Right renal pelvis (tissue), 4 donors: Measurements from ENCODE around the gene EML1. TPM values are rescaled to one million over a fixed set of nuclear protein-coding genes. Genes with fewer than 3 reads are reported as not detected.

ENCODE experiments used
- DNase-seq, 4 donors: peaks; one replicate each; pipeline ENCODE4 v3.0.0-alpha.2; 2013; ENCODE audit warnings: low read depth in 4 of 4, low spot score in 3 of 4, missing footprints in 1 of 4
- polyA plus RNA-seq, 4 donors: library from polyadenylated mRNA; unstranded; fragments of 120-200 nt; gene quantifications; one replicate each; pipeline ENCODE4 v1.2.1, GENCODE V29; 2013; ENCODE audit not compliant: insufficient read length in 4 of 4

The EML1 gene
- polyA plus RNA-seq, 4 donors = 38.0 to 42.1 (median 39.4) TPM

DNA sequence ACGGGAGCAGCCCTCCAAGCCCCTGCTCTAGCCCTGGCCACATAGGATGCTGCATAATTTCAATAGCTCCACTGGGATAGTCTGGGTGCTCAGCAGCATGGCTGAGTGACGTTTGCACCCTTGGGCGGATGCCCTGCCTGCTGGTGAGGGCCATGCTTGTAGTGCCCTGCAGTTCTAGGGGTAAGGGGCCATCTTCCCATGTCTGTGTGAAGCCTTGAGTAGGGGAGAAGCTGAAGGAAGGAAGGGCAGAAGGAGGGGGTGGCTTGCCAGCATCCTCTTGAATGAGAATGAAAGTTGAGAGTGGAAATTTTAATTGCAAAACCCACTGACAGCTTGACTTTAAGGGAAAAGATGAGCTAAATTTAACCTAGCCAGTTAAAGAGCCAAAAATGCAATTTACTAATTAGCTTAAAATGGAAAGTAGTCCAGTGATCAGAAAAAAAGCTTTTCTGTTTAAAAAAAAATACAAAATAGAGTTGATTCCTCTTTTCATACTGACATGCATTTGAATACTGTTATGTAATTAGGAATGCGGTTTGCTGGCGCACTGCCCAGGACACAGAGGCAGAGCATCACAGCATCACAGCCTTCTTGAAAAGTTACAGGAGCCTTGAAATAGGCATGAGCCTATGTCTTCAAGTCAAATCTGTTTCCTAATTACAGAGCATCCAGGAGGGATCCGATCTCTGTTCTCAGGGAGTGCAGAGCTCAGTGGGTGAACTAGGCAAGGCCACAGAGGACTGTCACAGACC lies 18.5 kb upstream of the EML1 start:
- no peak for DNase-seq

DNA sequence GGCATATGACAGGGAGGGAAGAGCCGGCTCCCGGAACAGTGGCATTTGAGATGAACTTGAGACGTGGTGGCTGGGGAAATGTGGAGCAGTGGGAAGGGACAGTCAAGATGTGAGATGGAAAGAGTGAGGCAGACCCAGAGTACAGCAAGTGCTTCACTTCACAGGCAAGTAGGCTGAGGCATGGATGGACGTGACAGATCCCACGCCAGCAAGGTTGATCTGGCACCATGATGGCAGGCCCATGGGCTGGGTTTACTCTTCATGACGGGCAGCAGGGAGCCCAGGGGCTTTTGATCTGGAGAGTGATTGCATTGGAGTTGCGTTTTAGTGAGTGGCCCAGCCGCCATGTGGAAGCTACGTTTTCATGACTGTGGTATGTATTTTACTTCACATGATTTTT lies 17.9 kb upstream of the EML1 start:
- no peak for DNase-seq

DNA sequence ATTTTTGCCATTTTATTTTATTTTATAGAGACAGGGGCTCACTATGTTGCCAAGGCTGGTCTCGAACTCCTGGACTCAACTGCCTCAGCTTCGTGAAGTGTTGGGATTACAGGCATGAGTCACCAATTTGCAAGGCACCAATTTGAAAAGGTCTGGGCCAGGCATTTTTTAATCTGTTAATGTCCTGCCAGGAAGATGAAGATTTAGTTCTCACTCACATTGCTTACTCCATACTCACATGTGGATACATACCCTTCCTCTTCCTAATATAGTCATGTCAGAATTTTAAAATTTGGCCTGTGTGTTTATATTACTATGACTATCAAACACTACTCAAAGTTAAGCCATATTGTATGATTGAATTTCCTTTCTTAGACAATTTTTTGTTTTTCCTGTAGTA lies 15.3 kb upstream of the EML1 start:
- DNase-seq = no peak

DNA sequence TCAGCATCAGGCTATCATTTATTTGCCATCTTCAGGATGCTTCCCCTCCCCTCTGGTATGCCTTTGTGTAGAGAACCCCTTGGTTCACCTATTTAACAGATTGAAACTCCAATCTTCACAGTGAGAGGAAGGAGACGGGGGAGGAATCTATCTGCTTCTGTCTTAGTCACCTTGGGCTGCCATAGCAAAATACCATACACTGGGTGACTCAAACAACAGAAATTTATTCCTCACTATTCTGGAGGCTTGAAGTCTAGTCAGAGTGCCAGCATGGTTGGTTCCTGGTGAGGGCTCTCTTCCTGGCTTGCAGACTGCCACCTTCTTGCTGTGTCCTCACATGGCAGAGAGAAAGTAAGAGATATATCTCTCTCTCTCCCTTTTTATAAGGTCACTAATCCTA lies 13.5 kb upstream of the EML1 start:
- DNase-seq = no peak

DNA sequence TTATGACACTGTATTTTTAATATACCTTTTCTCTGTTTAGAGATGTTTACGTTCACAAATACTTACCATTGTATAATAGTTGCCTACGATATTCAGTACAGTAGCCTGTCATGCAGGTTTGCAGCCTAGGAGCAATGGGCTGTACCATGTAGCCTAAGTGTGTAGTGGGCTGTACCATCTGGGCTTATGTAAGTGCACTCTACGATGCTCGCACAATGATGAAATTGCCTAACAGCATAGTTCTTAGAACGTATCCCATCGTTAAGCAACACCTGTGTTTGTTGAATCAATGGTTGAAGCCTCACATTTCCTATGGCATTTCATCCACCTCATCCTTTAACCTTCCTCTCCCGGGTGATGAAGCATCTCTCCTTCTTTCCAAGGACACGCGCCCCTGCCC lies 12.5 kb upstream of the EML1 start:
- no peak for DNase-seq

DNA sequence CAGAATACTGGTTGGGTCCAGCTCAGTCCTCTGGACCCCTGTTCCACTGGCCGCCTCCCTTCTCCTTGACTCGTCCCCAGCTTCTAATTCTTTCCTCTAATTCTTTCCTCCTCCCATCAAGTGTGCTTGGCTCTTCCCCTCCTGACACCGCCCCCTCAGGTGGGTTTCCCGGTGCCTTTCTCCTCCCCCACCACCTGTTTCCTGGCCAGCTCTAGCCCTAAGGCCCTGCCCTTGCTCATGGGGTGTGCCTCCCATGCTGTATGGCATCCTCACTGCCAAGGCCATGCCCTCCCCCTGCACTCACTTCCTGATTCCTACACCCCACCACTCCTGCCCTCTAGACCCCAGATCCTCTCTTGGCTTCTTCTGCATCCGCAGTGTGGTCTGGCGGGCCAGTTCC lies 12.1 kb upstream of the EML1 start:
- no peak for DNase-seq

DNA sequence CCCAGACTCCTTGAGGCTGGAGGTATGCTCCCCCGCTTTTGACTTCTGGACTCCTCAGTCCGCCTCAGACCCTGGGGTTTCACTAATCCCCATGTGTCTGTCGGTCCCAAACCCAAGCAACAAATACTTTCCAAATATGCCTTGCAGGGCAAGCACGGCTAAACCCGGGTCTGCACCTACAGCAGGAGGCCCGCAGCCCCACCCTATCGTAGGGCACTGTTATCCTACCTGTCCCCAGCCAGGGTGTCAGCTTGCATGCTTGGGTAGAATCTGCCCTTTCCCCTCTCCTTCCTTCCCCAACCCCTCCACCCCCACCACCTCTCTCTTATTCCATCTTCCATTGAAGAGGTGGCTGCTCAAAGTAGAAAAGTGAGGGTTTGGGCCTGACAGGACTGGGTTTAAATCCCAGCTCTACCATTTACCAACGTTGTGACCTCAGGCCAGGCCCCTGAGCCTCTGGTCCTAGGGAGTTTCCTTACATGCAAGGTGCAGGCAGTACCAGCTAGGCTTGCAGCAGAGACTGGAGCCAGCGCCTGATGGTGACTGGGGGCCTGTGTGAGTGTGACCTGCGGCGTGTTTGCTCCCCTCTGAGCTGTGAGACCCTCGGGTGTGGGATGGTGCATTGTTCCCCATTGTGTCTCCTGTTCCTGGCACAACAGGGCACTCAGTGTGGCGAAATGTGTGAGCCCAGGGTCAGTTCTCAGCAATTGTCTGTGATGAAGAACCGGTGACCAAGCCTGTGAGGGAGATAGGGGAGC lies 11.2 kb upstream of the EML1 start:
- no peak for DNase-seq

DNA sequence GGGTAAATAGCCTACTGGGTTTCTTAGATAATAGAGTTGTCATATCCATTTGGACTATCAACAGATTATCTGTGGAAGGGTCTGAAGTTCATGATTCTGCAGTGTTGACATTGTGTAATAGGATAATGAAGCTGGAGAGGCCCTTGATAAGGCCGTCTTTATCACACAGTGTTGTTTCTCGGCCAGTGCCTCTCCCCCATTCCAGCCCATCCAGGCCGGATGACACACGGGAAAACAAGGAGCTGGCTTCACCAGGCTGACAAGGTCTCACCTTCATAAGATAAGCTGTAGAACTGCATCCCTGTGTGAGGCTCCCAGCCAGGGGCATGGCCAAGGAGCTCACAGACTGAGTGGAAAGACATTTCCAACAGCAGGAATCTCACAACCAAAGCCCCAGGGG lies 8.7 kb upstream of the EML1 start:
- DNase-seq = no peak

DNA sequence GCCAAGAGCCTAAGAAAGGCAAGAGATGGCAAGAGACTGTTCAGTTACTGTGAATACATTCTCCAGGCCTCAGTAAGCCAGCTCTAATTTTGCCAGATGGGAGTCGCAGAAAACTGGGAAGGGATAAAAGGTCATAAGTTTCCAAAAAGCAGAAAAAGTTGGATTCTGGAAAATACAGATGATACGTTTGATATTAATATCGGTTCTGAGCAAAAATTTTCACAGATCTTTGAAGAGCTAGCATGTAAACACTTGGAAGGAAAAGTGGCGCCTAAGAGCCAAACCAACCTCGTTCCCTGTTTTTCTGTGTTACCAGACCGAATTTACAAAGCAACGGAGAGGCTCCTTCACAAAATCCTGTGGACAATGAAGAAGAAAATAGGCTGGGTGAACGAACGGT lies 7.8 kb upstream of the EML1 start:
- no peak for DNase-seq

DNA sequence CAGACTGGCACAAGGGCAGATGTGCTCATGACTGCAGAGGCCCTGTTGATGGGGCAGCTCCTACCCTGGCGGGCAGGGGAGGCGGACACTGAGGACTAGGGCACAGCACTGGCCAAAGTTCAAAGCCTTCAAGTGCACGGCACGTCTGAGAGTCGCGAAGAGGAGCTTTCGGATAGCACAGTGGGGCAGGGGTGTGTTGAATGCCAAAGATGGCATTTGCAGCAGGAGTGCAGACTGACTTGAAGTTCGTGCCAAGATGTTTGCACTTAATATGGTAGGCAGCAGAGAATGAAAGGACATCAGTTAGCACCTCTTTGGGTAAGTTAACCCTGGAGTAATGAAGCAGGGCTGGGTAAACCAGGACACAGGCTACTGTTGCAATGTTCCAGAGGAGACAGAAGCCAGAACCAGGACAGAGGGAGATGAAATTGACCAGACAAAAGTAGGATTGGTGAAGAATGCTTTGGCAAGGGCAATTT lies 6.7 kb upstream of the EML1 start:
- no peak for DNase-seq

DNA sequence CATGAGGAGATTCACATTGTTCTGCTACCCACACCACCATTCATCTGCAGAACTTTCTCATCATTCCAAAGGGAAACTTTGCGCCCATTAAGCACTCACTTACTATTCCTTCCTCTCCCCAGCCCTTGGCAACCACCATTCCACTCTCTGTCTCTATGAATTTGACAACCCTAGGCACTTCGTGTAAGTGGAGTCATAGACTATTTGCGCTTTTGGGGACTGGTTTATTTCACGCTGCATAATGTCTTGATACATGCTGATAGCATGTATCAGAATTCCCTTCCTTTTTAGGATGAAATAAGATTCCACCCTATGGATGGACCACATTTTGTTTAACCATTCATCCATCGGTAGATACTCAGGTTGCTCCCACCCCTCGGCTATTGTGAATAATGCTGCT lies 4.5 kb upstream of the EML1 start:
- DNase-seq = no peak

DNA sequence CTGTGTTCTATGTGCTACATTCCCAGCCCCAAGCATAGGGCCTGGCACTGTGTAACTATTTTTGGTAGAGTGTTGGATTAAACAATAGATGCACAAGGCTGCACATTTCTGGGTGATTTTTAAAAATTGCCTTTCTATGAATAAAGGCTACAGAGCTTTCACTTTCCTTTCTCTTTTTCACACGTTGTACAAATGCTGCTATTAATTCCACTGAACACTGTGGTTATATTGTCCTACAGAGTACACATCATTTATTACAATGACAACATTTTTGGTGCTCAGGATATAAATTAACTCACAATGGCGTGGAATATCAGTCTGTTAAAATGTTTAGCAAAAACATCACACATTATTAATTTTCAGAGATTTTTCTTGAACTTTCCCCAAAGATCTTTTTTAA lies 3.6 kb upstream of the EML1 start:
- DNase-seq = no peak

DNA sequence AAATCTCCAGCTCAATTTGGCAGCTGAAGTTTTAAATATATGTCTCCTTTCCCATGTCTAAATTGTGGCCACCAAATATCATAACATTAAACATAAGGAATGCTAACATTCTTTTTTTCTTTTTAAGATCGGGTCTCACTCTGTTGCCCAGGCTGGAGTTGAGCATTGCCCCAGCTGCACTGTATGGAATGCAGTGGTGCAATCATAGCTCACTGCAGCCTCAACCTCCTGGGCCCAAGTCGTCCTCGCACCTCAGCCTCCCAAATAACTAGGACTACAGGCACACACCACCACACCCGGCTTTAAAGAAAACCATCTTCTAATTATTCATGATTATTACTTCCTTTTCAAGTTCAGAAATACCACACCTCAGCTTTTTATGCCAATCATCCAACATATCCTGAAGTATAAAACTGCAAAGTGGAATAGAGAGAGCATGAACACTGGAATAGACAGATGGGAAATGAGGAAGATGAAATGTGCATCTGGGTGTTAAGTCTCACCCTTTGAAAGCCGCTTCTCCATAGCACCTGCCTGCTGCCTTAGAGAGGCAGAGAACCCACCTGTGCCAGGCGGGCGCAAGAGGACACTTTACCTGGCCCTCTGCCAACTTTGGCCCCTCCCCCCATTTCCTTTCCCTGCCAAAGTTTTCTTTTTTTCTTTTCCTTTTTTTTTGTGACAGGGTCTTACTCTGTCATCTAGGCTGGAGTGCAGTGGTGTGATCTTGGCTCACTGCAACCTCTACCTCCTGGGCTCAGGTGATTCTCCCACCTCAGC lies 2.8 kb upstream of the EML1 start:
- DNase-seq = no peak

DNA sequence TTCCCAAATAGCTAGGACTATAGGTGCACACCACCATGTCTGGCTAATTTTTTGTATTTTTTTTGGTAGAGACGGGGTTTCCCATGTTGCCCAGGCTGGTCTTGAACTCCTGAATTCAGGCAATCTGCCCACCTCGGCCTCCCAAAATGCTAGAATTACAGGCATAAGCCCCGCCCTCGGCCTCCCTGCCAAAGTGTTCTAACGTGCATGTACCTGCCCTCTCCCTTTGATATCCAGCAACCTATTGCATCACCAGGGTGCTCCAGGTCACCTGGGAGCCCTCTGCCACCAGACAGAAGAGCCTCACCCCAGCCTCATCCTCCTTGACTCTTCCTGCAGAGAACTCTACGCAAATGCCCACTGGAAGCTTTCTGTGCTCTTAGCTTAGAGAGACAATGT lies 2.2 kb upstream of the EML1 start:
- no peak for DNase-seq

DNA sequence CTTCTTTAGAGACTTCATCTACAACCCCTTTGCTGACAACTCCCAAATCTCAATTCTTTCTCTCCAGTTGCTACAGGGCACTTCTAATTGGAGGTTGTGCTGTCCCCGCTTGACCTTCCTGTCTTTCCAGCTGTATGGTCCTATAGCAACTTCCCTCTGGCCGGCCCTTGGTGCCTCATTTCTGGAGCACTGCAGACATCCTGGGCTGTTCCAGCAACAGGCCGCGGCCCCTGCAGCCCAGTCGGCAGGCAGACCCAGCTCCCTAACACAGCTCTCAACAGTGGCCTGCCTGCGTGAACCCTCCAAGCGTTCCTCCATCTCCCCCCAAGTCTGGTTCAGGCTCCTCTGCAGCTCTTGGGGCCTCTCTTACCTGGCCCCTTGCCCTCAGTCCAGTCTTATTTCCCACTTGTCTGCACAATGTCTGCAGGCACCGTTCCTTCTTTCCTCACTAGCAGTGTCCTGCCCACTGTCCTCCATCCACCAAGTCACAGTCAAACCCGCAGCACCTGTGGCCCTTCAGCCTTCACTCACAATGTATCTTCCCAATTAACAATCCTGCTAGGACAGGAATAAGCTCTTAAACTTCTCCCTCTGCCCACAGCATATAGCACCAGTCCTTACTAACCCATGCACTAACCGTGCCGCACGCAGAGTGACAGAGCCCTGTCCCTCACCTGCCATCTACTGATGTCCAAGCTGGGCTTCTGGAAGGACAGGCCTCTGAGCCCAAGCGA lies 1.6 kb upstream of the EML1 start:
- DNase-seq = no peak

DNA sequence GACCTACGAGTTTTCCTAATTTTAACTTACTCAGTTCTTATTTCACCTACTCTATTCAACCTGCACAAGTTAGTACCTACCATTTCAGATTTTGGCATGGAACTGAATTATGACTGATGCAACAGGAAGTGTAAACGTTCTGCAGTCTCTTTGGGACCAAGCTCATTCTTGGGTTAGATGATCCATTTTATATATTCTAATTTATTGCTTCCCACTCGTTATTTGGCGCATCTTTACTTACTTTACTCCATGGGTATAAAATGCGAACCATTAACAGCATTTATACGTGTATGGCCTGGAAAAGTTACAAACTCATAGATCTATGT lies 1.0 kb upstream of the EML1 start:
- DNase-seq = no peak

DNA sequence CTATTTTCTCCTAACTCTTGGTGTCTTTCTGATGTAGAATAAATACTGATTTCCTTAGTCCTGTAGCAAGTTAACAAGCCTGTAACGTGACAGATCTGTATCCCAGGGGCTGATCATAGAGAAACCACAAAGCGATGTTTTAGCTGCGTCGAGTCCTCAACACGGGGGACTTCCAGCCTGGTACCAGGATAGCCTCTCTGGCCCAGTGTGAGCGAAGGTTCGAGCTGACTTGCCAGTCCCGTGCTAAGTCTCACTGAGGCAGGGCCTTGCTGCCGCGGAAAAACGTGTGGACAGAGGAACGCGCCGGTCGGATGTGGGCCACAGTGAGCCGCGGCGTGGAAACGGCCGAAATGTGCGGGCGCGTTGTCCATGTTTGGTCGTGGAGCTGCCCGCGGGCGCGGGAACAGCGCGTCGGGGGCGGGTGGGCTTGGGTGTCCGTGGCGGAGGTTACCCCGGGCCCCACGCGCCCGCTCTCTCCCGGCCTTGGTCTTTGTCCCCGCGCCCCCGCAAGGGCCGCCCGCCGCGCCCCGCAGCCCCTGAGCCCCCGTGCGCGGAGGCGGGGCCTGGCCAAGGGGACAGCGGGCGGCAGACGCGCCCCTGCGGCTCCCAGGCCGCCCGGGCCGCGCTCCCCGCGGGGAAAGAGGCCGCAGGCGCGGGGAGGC lies 531 bp upstream of the EML1 start:
- DNase-seq = no peak

DNA sequence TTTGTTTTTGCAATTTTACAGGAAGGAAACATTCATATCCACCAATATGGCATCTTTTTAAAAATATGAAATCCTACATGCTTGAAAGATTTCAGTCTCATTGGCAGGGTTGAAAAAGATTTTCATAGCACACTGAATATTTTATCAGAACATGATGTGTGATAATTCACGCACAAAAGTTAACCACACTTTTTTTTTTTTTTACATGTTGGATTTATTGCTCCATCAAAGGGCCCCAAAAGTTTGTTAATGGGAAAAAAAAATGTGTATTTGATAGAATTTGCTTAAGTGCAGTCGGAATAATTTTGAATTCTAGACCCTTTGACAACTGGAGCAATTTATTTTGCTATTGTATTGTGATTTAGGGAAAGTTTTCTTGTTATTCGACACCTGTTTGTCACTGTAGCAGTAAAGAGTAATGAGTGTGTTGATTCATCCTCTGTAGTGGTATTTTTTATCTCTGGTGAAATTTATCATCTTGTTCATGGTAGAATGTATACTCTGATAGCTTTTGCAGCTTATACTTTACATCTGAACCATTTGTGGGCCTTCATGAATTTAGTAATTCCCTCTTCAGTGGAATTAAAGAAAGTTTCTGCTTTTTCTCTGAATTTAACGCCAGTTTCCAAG lies 1.1 kb downstream of the EML1 start:
- no peak for DNase-seq

DNA sequence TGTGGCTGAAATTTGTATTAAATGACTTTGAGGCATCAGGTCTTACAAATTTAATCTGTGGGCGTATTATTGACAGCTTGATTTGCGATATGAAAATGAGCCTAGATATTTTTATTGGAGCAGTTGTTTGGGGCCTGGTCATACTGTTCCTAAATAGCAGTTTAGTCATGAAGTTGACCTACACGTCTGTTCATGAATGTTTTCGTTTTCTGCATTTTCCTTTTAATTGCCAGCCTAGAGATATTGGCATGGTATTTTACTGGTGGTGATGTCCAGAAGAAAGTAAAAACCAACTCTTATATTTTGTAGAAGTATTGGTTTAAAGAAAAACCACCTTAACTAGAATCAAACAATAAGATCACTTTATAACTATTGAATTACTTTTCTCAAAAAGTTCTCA lies 1.8 kb downstream of the EML1 start:
- no peak for DNase-seq

DNA sequence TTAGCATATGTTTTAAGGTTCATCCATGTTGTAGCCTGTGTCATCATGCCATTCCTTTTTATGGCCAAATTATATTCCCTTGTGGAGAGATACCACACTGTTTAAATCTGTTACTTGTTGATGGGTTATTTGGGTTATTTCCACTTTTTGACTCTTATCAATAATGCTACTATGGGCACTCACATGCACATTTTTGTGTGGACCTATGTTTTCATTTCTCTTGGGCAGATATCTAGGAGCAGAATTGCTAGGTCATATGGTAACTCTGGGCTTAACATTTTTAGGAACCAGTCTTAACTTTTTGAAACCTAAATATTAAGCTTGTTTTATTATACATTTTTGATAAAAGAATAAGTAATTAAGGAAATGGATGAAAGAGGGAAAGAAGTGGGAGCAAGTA lies 4.0 kb downstream of the EML1 start:
- no peak for DNase-seq
